Caki2 (cell line): Measurements from ENCODE around the gene PDGFRB. TPM values are rescaled to one million over a fixed set of nuclear protein-coding genes. Genes with fewer than 3 reads are reported as not detected.

Experiments used
- DNase-seq: peaks from one replicate; pipeline ENCODE4 v3.0.0-alpha.2; 2015; ENCODE audit warnings: low read depth
- in situ Hi-C: cut with HindIII; loops from 2 replicates; pipeline ENCODE4 v1.10.0; 2016; ENCODE audit warnings: low sequenced_read_pairs, low pct_unique_long_range_greater_than_20kb, mixed read lengths
- total RNA-seq: library from RNA; depleted of rRNA; stranded (reverse); fragments of >200 nt; shearing (Covaris generic); gene quantifications from 2 replicates; pipeline ENCODE4 v1.2.3, GENCODE V29; 2014; ENCODE audit warnings: low replicate concordance

PDGFRB gene
- total RNA-seq, 1 experiment from 2014 or later: 16.3 TPM

DNA sequence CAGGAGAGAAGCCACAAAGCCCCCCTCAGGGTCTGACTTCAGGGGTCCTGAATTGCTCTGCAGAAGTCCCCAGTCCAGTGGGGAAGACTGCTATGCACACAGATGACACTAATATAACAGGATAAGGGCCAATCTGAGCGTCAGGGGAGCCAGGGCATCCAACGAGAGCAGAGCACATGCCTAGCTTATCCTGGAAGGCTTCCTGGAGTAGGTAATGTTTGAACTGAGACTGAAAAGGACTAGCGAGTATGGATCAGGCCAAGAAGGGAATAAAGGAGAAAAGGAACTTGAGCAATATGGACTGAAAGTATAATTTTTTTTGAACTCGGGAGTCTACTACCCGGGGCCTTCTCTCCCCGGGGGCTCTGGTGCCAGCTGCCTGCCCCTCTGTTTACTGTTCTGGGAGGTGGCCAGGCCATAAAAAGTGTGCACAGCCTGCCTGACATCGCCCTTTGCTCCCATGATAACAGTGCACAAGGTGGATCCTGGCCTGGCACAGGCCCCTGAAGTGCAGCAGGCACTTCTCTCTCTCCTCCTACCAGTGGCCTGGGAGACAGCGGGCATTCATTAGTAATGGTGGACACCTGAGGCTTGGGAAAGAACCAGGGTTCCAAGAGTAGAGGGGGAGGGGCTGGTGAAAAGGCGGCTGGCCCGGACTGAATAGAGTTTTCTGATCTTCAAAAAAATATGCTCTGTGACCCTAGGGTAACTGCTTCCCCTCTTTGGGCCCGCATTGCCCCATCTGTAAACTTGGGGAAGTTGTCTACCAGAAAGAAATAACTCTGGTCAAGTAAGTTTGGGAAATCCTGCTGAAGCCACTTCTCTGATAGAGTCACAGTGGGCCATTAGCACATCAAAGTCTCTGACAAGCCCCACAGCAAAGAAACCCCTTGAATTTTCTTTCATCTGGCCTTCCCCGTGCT lies 29.6 kb upstream of the PDGFRB start:
- DNase-seq: no peak
- in situ Hi-C loops: no loop called here

- DNase-seq: no peak
- in situ Hi-C loops: no loop called here
Observed at GRCh38 chr5:150184006-150184405, 28.4 kb upstream of the PDGFRB start.

- in situ Hi-C loops: no loop called here
- no peak for DNase-seq
Observed at GRCh38 chr5:150183436-150183835, 27.8 kb upstream of the PDGFRB start.

GRCh38 chr5:150182774-150183173 lies 27.1 kb upstream of the PDGFRB start:
- DNase-seq: no peak
- in situ Hi-C loops: no loop called here

- in situ Hi-C loops: no loop called here
- no peak for DNase-seq
Observed at GRCh38 chr5:150181766-150182545, 26.3 kb upstream of the PDGFRB start.

DNA sequence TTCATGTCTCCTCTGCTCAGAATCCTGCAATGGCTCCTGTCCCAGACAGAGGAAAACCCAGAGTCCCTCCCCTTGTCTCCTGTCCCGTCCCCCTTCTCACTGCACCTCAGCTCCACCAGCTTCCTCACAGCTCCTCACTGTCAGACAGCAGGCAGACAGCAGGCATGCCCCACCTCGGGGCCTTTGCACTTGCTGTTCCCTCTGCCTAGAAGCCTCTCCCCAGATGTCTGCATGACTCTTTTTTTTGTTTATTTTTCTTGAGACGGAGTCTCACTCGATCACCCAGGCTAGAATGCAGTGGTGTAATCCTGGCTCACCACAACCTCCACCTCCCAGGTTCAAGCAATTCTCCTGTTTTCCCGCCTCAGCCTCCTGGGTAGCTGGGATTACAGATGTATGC lies 25.4 kb upstream of the PDGFRB start:
- in situ Hi-C loops: no loop called here
- peak; percentile 14 for DNase-seq

DNA sequence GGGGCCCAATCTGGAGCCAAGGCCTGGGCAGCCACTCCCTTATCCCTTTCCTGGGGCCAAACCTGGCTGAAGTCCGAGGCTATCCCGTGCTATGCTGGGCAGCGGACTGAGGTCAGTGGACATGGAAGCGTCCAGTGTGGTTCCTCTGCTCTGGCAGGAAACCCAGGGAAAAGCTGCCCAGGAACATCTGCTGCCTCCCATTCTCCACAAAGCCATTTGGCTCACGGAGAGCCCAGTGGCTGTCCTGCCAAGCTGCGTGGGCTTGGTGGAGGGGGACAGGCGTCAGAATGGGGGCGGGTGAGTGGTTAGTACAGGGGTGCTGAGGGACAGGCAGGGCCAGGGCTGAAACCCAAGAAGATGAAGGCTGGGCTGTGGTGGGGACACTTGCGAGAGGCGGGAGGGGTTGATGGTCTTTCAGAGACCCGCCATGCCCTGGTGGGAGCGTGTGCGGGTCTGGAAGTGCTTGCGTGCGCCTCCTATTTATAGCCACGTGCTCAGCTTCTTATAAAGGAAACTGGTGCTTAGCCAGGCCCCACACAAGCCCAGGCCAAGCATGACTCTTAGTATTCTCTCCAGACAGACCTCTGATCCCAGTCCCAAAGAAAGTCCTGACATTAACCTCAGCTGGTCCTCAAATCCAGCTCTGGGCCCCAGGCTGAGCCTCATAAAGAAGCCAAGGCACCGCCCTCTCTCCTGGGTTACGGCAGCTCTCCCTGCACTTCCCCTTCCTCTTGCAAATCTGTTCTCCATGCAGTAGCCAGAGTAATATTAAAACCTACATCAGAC lies 24.8 kb upstream of the PDGFRB start:
- in situ Hi-C loops: no loop called here
- no peak for DNase-seq

DNA sequence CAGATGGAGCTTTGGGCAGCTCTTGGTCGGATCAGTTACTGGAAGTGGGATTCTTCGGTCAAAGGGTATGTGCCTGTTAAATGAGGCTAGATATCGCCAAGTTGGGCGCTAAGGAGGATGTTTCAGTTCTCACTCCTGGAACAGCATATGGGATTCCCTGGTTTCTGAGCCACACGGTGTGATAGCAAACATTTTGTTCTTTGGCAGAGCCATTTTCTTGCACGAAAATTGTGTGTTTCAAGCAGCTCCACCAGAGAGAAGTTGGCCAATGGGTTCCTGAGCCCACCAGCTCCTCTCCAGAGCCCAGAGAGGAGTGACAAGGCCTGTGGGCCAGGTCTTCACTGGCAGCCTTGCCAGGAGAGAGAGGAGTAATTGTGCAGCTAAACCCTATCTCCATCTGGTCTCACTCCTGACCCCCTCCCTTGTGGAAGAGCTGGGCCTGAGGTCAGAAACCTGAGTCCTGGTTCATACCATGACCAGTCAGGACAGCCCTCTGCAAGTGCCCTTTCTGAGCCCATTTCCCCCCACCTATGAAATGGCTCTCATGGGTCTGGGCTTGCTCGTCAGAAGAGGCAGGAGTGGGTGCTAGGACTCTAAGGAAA lies 23.5 kb upstream of the PDGFRB start:
- DNase-seq: no peak
- in situ Hi-C loops: no loop called here

GRCh38 chr5:150178262-150178661 lies 22.6 kb upstream of the PDGFRB start:
- DNase-seq: no peak
- in situ Hi-C loops: no loop called here

GRCh38 chr5:150177721-150178120 lies 22.1 kb upstream of the PDGFRB start:
- in situ Hi-C loops: no loop called here
- DNase-seq: no peak

- in situ Hi-C loops: no loop called here
- DNase-seq: no peak
Observed at GRCh38 chr5:150176745-150177477, 21.3 kb upstream of the PDGFRB start.

DNA sequence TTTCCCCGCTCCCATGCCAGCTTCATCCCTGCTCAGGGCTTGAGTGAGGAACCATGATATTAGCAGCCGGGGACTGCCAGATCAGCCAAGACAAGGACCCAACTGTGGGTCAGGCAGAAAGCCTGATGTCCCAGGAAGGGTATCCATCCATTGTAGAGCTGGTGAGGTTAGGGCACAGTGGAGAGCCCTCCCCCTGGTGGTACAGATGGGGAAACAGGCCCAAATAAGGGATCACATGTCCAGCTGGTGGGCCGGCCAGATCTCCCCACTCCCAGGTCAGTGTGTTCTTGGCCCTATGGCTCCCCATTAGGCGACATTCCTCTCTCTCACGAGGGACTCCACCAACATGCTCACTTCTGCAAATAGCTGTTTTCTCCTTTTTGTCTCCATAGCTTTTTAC lies 19.9 kb upstream of the PDGFRB start:
- in situ Hi-C loops: no loop called here
- DNase-seq: peak; percentile 2

GRCh38 chr5:150175076-150175475 lies 19.4 kb upstream of the PDGFRB start:
- no peak for DNase-seq
- in situ Hi-C loops: no loop called here

DNA sequence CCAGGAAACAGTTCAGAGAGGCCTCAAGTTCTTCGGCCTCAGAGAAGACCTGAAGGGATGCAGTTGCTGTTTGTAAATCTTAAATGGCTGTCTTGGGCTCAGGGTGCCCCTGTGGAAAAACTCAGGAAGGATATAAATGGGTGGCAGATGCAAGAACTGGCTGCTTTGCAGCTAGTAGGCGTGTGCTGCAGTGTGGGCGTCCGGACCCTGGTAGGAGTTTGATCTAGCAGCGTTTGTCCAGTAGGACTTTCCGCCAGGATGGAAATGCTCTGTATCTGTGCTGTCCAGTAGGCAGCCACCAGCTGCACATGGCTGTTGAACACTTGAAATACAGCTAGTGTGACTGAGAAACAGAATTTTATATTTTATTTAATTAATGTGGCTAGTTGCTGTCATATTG lies 18.6 kb upstream of the PDGFRB start:
- DNase-seq: no peak
- in situ Hi-C loops: no loop called here

- in situ Hi-C loops: no loop called here
- DNase-seq: no peak
Observed at GRCh38 chr5:150173161-150173560, 17.5 kb upstream of the PDGFRB start.

DNA sequence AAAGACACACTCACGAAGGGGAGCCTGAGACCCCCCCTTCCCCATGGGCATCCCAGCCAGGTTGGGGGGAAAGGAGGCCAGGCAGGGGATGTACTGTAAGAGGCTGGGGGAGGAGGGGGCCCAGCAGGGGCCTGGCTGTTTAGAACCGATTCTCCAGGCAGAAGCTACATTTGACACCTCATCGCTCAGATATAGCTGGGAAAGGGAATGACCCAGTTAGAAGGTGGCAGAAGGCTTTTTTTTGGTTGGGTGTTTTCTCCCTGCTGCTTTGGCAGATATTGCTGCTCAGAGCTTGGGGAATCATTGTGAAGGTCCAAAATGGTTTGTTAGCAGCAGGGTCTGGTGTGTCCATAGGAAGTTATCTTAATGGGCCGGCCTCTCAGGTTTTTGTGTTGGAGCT lies 16.9 kb upstream of the PDGFRB start:
- no peak for DNase-seq
- in situ Hi-C loops: no loop called here

DNA sequence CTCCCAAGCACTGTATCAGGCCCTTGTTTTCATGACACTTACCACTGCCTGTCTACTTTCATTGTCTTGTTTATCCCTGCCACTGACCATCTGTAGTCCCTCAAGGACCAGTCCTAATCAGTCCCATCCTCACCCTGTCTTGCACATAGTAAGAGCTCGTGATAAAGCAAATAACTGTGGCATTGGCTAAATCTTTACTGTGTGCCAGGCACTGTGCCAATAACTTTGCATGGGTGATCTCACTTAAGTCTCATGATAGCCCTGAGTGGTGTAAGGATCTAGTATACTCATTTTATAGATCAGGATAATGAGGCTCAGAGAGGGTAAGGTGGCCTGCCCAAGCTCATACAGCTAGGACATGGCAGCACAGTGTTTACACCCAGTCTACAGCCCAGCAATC lies 16.5 kb upstream of the PDGFRB start:
- in situ Hi-C loops: no loop called here
- no peak for DNase-seq

GRCh38 chr5:150168864-150169263 lies 13.2 kb upstream of the PDGFRB start:
- in situ Hi-C loops: no loop called here
- no peak for DNase-seq
